NB4 (cell line): Measurements from ENCODE around the gene LTF.

Experiments used
- POLR2A ChIP-seq: IDR thresholded peaks from 2 replicates; pipeline ENCODE4 v1.6.1; 2011; ENCODE audit warnings: mild to moderate bottlenecking; ENCODE audit not compliant: insufficient read length; ENCODE audit errors: extremely low read depth
- TF ChIP-seq, protein P1 (sequence below): IDR thresholded peaks from one replicate; pipeline ENCODE4 v1.5.1; 2012; ENCODE audit warnings: low read depth, low read length

DNA sequence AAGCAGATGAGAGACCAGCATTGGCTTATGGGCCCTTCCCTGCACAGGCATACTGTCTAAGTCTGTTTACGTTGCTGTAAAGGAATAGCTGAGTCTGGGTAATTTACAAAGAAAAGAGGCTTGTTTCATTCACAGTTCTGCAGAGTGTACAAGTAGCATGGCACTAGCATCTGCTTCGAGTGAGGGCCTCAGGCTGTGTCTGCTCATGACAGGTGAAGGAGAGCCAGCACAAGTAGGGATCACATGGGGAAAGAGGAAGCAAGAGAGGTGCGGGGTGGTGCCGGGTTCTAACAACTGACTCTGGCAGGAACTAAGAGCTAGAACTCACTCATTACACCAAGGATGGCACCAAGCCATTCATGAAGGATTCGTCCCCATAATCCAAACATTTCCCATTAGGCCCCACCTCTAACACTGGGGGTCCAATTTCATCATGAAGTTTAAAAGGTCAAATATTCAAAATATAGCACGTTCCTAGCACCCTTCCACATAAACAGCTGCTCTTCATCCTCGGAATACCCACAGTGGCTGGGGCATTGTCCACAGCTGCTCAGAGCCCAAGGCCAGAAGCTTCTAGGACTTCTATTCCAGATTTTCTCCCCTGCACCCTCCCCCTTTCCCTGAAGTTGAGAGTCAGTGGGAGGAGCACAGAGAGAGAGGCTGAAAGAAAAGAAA lies 38.6 kb upstream of the LTF start:
- TF ChIP-seq, protein P1, sequence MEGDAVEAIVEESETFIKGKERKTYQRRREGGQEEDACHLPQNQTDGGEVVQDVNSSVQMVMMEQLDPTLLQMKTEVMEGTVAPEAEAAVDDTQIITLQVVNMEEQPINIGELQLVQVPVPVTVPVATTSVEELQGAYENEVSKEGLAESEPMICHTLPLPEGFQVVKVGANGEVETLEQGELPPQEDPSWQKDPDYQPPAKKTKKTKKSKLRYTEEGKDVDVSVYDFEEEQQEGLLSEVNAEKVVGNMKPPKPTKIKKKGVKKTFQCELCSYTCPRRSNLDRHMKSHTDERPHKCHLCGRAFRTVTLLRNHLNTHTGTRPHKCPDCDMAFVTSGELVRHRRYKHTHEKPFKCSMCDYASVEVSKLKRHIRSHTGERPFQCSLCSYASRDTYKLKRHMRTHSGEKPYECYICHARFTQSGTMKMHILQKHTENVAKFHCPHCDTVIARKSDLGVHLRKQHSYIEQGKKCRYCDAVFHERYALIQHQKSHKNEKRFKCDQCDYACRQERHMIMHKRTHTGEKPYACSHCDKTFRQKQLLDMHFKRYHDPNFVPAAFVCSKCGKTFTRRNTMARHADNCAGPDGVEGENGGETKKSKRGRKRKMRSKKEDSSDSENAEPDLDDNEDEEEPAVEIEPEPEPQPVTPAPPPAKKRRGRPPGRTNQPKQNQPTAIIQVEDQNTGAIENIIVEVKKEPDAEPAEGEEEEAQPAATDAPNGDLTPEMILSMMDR = no peak
- no peak for TF ChIP-seq POLR2A
